ENCODE measurements around the gene HAO1. TPM values are rescaled to one million over a fixed set of nuclear protein-coding genes. Genes with fewer than 3 reads are reported as not detected.

HAO1 gene
- total and polyA plus RNA-seq, 2 of the 4 experiments (the other 2 are of a cell fraction), result not detected

DNA sequence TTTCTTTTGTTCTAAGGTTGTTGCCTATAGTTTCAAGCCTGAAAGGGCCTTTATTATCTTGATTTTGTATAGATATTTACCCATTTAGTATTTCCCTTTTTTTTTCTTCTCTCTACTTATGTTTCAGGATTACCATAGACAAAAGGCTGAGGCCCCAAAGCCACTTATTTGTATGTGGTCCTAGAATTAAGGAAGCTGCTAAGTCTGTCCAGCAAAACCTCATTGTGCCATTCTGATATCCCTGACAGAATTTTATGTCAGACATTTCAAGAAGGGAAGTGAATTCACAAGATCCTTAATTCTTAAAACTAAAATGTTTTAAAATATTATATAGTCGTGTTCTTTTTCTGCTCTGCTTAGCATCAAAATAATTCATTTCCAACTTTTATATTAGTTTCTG, 6.9 kb downstream of the HAO1 start:
- Histone ChIP-seq H3K23ac (ENCODE audit: low read depth, low read length) (no peak overlapping the region), H3K9me1 (ENCODE audit: insufficient read depth, low read length) (no peaks in the 10 kb centered on the region), H3K9me3 (ENCODE audit: control insufficient read depth, insufficient read depth, low read length) (no peaks in the 10 kb centered on the region), H3K4me1 (ENCODE audit: control insufficient read depth, insufficient read depth, low read length) (no peaks in the 10 kb centered on the region), H4K8ac (ENCODE audit: low read depth in 2 of 2, low read length in 2 of 2) (no peak overlapping the region), H3K4me2 (ENCODE audit: low read depth, low read length) (no peak overlapping the region), H3K4ac (ENCODE audit: low read depth, low read length) (no peak overlapping the region), H2AK5ac (ENCODE audit: low read depth, low read length) (no peak overlapping the region), H3K14ac (replicated peaks; ENCODE audit: low read depth, low read length) (no peak overlapping the region), H3K36me3 (ENCODE audit: control insufficient read depth, insufficient read depth, low read length) (no peaks in the 10 kb centered on the region), H4K91ac (ENCODE audit: insufficient read depth, low read depth, low read length) (no peak overlapping the region), H2BK15ac (ENCODE audit: low read depth, low read length) (no peak overlapping the region), H4K20me1 (ENCODE audit: insufficient read depth, low read length) (no peaks in the 10 kb centered on the region), H2BK20ac (ENCODE audit: low read depth, low read length) (no peak overlapping the region), H3K4me3 (ENCODE audit: insufficient read depth, low read depth, low read length) (no peak overlapping the region), H3K9ac (ENCODE audit: low read depth, low read length) (no peak overlapping the region), H3K18ac (ENCODE audit: low read depth, low read length) (no peak overlapping the region), H3K56ac (ENCODE audit: extremely low read depth, insufficient read depth, low read length) (no peak overlapping the region), H2AFZ (replicated peaks; ENCODE audit: low read length, poor library complexity) (no peak overlapping the region), H2BK120ac (ENCODE audit: low read depth, low read length) (no peak overlapping the region), H3K79me1 (ENCODE audit: low read depth in 1 of 2, low read length in 2 of 2) (no peaks in the 10 kb centered on the region), H2BK5ac (ENCODE audit: low read depth, low read length, poor library complexity, severe bottlenecking) (no peak overlapping the region), H3K27ac (ENCODE audit: insufficient read depth, low read length) (no peak overlapping the region), H2AK9ac (replicated peaks; ENCODE audit: low read depth, low read length, poor library complexity) (no peak overlapping the region), H4K5ac (ENCODE audit: low read depth, low read length) (no peak overlapping the region), H3K27me3 (ENCODE audit: control insufficient read depth, insufficient read depth, low read length) (peaks cover 9% of the 10 kb centered on the region)
- DNase-seq (no peak), ATAC-seq (ENCODE audit: low read depth) (no peak)
- in situ Hi-C loops (cut with MboI; ENCODE audit: low sequenced_read_pairs) (loop anchor here (5.0 kb wide), 1 partner anchor 789 kb away; no protein-coding TSS in a partner anchor), intact Hi-C loops (cut with micrococcal nuclease) (loop anchor here (10.0 kb wide), 2 partner anchors 461 to 601 kb away; no protein-coding TSS in a partner anchor), dilution Hi-C loops (cut with HindIII; ENCODE audit: low sequenced_read_pairs, unreplicated experiment) (no loop called here)
- ChIA-PET POLR2A (ENCODE audit: unreplicated experiment) (no interaction called here), CTCF (interaction anchor here (6.3 kb wide), 1 partner anchor 789 kb away, joined by 73 read pairs; no protein-coding TSS in a partner anchor)
- no TSS peak for BruUV-seq (replicated peaks)
- WGBS, 2 experiments (ENCODE audit: extremely low coverage in 2 of 2, insufficient read length in 1 of 2), result no CpG with 5 or more reads among the region's 1 CpG
- TF ChIP-seq FOS (IDR thresholded peaks at IDR 0.05; ENCODE audit: low read depth, low read length) (no peak), NFE2L2 (IDR thresholded peaks at IDR 0.05; ENCODE audit: low read depth, low read length) (no peak), BHLHE40 (IDR thresholded peaks at IDR 0.05; ENCODE audit: low read depth, low read length) (no peak), RFX5 (IDR thresholded peaks at IDR 0.05; ENCODE audit: low read depth, low read length) (no peak), MXI1 (IDR thresholded peaks at IDR 0.05; ENCODE audit: borderline replicate concordance, low read depth, low read length) (no peak), RCOR1 (IDR thresholded peaks at IDR 0.05; ENCODE audit: insufficient replicate concordance, low read length) (no peak), CHD1 (IDR thresholded peaks at IDR 0.05; ENCODE audit: low read depth, low read length) (no peak), SMC3 (IDR thresholded peaks at IDR 0.05; ENCODE audit: low read depth, low read length) (no peak), CEBPB (IDR thresholded peaks at IDR 0.05; ENCODE audit: low read depth, low read length) (no peak), RAD21 (IDR thresholded peaks at IDR 0.05; ENCODE audit: low read length) (no peak)
- TF ChIP-seq, protein P1, sequence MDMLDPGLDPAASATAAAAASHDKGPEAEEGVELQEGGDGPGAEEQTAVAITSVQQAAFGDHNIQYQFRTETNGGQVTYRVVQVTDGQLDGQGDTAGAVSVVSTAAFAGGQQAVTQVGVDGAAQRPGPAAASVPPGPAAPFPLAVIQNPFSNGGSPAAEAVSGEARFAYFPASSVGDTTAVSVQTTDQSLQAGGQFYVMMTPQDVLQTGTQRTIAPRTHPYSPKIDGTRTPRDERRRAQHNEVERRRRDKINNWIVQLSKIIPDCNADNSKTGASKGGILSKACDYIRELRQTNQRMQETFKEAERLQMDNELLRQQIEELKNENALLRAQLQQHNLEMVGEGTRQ (IDR thresholded peaks at IDR 0.05; ENCODE audit: low read depth, low read length), result no peak
- TF ChIP-seq, protein P2, sequence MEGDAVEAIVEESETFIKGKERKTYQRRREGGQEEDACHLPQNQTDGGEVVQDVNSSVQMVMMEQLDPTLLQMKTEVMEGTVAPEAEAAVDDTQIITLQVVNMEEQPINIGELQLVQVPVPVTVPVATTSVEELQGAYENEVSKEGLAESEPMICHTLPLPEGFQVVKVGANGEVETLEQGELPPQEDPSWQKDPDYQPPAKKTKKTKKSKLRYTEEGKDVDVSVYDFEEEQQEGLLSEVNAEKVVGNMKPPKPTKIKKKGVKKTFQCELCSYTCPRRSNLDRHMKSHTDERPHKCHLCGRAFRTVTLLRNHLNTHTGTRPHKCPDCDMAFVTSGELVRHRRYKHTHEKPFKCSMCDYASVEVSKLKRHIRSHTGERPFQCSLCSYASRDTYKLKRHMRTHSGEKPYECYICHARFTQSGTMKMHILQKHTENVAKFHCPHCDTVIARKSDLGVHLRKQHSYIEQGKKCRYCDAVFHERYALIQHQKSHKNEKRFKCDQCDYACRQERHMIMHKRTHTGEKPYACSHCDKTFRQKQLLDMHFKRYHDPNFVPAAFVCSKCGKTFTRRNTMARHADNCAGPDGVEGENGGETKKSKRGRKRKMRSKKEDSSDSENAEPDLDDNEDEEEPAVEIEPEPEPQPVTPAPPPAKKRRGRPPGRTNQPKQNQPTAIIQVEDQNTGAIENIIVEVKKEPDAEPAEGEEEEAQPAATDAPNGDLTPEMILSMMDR (conservative IDR thresholded peaks at IDR 0.05; ENCODE audit: low read depth, low read length), result no peak
- TF ChIP-seq, protein P3, sequence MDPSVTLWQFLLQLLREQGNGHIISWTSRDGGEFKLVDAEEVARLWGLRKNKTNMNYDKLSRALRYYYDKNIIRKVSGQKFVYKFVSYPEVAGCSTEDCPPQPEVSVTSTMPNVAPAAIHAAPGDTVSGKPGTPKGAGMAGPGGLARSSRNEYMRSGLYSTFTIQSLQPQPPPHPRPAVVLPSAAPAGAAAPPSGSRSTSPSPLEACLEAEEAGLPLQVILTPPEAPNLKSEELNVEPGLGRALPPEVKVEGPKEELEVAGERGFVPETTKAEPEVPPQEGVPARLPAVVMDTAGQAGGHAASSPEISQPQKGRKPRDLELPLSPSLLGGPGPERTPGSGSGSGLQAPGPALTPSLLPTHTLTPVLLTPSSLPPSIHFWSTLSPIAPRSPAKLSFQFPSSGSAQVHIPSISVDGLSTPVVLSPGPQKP (IDR thresholded peaks at IDR 0.05; ENCODE audit: borderline replicate concordance, low read depth, low read length), result no peak

Data from IMR-90 (cell line).